ENCODE data around the gene MUSTN1.

MUSTN1 gene

GRCh38 chr3:52801839-52802238 is 33.0 kb downstream of the MUSTN1 start:
- TF ChIP-seq CTCF (IDR thresholded peaks at IDR 0.05; ENCODE audit: control insufficient read depth, extremely low read depth, insufficient read depth) = no peak
- H3K4me3 ChIP-seq (ENCODE audit: low read depth, low read length) = no peak overlapping the region
- no peak for DNase-seq (ENCODE audit: low read depth)

DNA sequence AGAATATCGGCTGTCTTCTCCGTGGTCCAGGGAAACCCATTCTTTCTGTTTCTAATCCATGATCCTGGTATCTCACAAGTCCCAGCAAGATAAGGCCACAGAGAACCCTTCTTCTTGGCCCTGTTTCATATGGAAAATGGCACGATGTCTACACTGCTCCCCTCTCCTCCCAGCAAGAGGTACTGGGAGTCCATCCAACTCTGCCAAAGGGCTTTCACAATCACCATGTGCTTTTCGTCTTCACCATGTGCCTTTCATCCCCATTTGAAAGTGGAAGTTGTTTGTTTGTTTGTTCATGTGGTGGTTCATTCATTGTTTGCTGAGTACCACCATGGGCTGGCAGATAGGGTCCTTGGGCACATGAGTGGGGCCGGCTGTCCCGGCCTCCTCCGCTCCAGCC is 34.7 kb downstream of the MUSTN1 start:
- no peak overlapping the region for H3K4me3 ChIP-seq (ENCODE audit: low read depth, low read length)
- DNase-seq (ENCODE audit: low read depth) = no peak
- TF ChIP-seq CTCF (IDR thresholded peaks at IDR 0.05; ENCODE audit: control insufficient read depth, extremely low read depth, insufficient read depth) = no peak

DNA sequence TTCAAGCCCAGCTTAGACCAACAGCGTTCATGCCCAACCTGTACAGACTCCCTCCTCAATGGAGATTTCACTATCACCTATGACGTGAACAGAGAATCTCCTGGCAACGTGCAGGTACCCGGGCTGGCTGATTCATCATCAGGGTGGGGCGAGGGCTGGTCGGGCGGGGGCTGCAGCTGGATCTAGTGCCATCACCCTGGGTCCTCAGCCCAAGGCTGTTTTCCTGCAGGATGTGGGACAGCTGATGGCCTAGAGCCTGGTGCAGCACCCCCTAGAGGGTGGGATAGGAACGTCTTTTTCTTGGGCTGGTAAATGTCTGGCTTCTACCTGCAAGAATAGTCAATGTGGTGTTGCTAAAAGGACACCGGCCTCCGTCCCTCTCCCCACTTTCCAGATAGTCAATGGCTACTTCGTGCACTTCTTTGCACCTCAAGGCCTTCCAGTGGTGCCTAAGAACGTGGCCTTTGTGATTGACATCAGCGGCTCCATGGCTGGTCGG is 35.8 kb downstream of the MUSTN1 start:
- no peak overlapping the region for H3K4me3 ChIP-seq (ENCODE audit: low read depth, low read length)
- peak; percentile 33 for TF ChIP-seq CTCF (IDR thresholded peaks at IDR 0.05; ENCODE audit: control insufficient read depth, extremely low read depth, insufficient read depth)
- no peak for DNase-seq (ENCODE audit: low read depth)

GRCh38 chr3:52798376-52798977 is 36.3 kb downstream of the MUSTN1 start:
- TF ChIP-seq CTCF (IDR thresholded peaks at IDR 0.05; ENCODE audit: control insufficient read depth, extremely low read depth, insufficient read depth) = no peak
- no peak for DNase-seq (ENCODE audit: low read depth)
- no peak overlapping the region for H3K4me3 ChIP-seq (ENCODE audit: low read depth, low read length)

- DNase-seq (ENCODE audit: low read depth) = no peak
- TF ChIP-seq CTCF (IDR thresholded peaks at IDR 0.05; ENCODE audit: control insufficient read depth, extremely low read depth, insufficient read depth) = no peak
- no peak overlapping the region for H3K4me3 ChIP-seq (ENCODE audit: low read depth, low read length)
Observed at GRCh38 chr3:52796411-52796810, 38.4 kb downstream of the MUSTN1 start.

DNA sequence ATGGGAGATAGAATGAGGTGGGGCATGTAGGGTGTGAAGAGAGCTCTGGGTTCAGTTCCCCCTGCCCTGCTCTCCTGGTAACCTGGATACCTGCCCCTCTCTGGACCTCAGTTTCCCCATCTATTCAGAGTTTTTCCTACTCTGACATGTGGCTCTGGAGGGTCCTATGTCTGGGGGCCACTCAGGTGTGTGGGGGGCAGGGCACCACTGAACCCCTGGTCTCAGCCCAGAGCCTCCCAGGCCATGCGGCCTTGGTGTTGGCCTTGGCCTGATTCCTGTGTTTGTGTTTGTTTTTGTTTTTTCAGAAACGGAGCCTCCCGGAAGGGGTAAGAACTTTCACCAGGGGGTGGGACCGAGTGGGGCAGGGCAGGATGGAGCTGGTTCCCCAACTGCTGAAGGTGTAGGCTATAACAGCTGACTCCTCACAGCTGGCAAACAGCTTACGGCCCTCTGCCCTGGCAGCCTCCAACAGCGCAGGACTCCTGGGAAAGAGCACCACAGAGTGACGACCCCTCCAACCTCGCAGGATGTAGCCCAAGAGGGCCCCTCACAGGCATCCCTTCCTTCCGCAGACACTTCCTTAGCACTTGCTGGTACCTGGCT is 39.4 kb downstream of the MUSTN1 start:
- no peak for DNase-seq (ENCODE audit: low read depth)
- no peak for TF ChIP-seq CTCF (IDR thresholded peaks at IDR 0.05; ENCODE audit: control insufficient read depth, extremely low read depth, insufficient read depth)
- H3K4me3 ChIP-seq (ENCODE audit: low read depth, low read length) = no peak overlapping the region
